ENCODE results near the gene SPATS2L.

SPATS2L gene

DNA sequence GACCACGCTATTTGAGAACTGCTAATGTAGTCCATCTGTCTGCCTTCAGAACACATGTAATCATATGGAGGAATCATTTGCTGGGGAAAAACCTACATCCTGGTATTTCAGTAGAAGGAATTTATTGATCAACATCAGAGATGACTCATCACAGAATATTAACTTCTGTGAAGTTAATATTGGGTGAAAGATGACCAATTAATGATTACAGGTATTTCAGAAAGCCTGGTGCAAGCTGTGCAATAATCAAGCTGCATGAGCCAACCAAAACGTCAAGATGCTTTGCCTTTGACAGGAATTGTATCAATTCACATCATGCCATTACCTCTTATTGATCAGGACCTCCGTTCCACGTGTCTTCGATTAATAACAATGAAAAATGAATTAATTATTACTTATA lies 9.4 kb upstream of the SPATS2L start:
- TF ChIP-seq, protein P1, sequence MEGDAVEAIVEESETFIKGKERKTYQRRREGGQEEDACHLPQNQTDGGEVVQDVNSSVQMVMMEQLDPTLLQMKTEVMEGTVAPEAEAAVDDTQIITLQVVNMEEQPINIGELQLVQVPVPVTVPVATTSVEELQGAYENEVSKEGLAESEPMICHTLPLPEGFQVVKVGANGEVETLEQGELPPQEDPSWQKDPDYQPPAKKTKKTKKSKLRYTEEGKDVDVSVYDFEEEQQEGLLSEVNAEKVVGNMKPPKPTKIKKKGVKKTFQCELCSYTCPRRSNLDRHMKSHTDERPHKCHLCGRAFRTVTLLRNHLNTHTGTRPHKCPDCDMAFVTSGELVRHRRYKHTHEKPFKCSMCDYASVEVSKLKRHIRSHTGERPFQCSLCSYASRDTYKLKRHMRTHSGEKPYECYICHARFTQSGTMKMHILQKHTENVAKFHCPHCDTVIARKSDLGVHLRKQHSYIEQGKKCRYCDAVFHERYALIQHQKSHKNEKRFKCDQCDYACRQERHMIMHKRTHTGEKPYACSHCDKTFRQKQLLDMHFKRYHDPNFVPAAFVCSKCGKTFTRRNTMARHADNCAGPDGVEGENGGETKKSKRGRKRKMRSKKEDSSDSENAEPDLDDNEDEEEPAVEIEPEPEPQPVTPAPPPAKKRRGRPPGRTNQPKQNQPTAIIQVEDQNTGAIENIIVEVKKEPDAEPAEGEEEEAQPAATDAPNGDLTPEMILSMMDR (IDR thresholded peaks at IDR 0.05; ENCODE audit: extremely low read depth, missing control alignments), result no peak
- DNase-seq (ENCODE audit: low spot score), result no peak

DNA sequence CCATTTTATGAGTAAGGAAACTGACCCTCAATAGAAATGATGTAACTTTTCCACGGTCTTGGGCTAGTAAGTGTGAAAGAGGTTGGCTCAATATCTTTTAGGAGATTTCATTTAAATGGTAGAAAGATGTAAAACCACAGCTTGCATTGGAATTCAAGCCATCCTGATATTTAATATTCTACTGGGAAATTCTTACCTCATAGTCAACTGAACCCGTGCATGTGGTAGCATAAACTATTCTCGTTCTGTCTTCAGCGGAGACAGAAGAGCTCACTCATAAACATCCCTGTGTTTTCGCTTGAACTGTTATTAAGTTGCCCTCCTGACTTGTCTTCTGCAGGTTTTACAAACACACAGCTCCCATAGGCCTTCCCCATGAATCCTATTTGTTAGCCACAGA lies 8.5 kb upstream of the SPATS2L start:
- TF ChIP-seq, protein P1 (IDR thresholded peaks at IDR 0.05; ENCODE audit: extremely low read depth, missing control alignments), result no peak
- DNase-seq (ENCODE audit: low spot score), result no peak

DNA sequence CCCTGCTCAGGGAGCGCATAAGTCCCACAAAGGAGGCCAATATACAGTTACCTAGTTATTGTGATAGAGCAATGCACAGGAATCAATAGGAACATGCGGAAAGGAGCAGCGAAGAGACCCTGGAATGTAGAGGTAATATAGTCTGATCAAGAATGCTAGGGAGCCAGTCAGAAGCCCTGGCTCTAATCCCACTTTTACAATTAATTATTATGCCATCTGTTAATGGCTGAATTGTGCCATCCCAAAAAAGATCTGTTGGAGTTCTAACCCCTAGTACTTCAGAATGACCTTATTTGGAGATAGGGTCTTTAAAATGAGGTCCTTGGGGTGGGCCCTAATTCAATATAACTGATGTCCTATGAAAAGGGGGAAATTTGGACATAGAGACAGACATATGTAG lies 7.7 kb upstream of the SPATS2L start:
- DNase-seq (ENCODE audit: low spot score), result no peak
- TF ChIP-seq, protein P1 (IDR thresholded peaks at IDR 0.05; ENCODE audit: extremely low read depth, missing control alignments), result no peak

DNA sequence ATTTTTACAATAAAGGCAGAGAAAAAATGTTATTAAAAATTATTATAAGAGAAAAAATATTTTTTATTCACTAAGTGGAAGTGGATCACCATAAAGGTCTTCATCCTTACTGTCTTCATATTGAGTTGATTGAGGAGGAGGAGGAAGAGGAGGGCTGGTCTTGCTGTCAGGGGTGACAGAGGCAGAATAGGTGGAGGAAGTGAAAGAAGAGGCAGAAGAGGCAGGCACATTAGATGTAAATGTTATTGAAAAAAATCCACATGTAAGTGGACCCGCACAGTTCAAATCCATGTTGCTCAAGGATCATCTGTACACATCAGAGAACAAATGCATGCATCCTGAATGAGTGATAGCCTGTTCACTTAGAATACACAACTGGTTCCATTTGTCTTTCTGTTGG lies 6.4 kb upstream of the SPATS2L start:
- TF ChIP-seq, protein P1 (IDR thresholded peaks at IDR 0.05; ENCODE audit: extremely low read depth, missing control alignments), result no peak
- DNase-seq (ENCODE audit: low spot score), result no peak

DNA sequence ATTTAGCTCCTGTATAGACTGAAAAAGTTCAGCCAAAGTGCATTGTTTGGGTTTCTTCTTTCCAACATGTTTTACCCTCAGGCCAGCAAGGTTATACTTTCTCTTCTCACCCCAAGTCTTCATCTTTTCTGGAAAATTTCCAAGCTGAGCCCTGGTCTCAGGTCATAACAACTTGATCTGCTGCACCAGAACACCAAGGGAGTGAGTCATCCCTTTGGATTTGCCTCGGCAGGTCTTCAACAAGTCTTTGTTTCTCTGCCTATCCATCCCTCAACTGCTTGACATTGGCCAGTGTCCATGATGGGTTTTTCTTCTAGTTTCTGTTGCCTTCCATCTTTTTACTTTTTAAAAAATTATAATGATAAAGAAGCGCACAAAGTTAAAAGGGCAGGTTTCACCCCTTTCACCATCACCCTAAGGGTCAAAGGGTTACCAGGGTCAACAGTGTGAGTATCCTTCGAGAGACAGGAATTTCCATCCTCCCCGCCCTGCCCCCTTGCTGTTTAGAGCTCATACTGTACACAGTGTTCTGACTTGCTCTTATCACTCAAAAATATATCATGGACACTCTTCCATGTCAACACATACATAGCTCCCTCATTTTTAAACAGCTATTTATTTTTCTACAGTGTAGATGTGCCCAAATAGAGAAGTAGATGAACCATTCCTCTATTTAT lies 5.7 kb upstream of the SPATS2L start:
- TF ChIP-seq, protein P1 (IDR thresholded peaks at IDR 0.05; ENCODE audit: extremely low read depth, missing control alignments), result no peak
- no peak for DNase-seq (ENCODE audit: low spot score)

DNA sequence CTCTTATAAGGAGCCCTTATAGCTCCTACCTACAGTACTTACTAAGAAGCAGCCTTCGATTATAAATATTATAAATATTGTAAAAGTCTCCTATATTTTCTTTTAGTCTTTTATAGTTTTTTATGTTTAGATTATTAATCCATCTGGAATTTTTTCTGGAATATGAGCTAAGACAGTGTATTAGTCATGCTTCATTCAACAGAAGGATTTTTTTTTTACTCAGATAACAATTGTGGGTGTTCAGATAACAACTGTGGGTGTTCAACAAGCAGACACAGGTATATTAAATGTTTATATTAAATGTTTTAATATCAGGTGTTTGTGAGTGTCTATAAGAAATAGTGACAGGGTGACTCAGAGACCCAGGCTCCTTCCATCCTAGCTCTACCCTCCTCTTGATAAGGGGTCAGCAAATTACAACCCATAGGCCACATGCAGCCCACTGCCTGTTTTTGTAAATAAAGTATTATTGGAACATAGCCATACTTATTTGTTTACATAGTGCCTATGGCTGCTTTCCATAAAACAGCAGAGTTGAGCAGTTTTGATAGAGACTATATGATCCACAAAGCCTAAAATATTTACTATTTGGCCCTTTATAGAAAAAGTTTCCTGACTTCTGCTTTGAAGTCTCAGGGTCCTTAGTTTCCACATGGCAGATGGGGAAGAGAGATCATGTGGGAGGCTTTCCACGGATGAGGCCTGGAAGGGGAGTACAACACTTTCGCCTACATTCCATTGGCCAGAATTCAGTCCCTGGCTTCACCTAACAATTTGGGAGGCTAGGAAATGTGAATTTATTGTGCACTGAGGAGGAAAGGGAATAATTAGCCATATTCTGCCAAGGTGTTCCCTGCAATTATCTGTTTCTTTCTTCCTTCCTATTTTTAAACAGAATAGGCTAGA lies 4.3 kb upstream of the SPATS2L start:
- TF ChIP-seq, protein P1 (IDR thresholded peaks at IDR 0.05; ENCODE audit: extremely low read depth, missing control alignments), result no peak

More for the DNA sequence above, 4.3 kb upstream of the SPATS2L start:
- no peak for DNase-seq (ENCODE audit: low spot score)
